ENCODE measurements around the gene NFKBIB.

The NFKBIB gene

GRCh38 chr19:38907227-38907626 lies 7.5 kb downstream of the NFKBIB start:
- Histone ChIP-seq H3K36me3 (ENCODE audit: control insufficient read depth in 2 of 2, insufficient read depth in 2 of 2, low read length in 2 of 2) (peaks cover 12 to 13% of the 10 kb centered on the region in 2 donors), H3K9me3 (ENCODE audit: control insufficient read depth in 2 of 2, low read length in 2 of 2) (no peaks in the 10 kb centered on the region), H3K4me1 (ENCODE audit: control insufficient read depth, insufficient read depth, low read length) (no peaks in the 10 kb centered on the region), H3K4me3 (ENCODE audit: low read length in 2 of 2) (no peak overlapping the region), H3K27ac (ENCODE audit: low read length) (no peak overlapping the region), H3K9ac (ENCODE audit: low read length in 2 of 2) (no peak overlapping the region), H3K27me3 (ENCODE audit: control insufficient read depth in 1 of 2, insufficient read depth in 2 of 2, low read length in 2 of 2) (peaks cover 8 to 9% of the 10 kb centered on the region in 2 donors)

- no peak overlapping the region for H3K4me3 ChIP-seq (ENCODE audit: low read length in 2 of 2)
- H3K9me3 ChIP-seq (ENCODE audit: control insufficient read depth in 2 of 2, low read length in 2 of 2) = no peaks in the 10 kb centered on the region
- no peaks in the 10 kb centered on the region for H3K4me1 ChIP-seq (ENCODE audit: control insufficient read depth, insufficient read depth, low read length)
- peaks cover 12 to 13% of the 10 kb centered on the region in 2 donors for H3K36me3 ChIP-seq (ENCODE audit: control insufficient read depth in 2 of 2, insufficient read depth in 2 of 2, low read length in 2 of 2)
- no peak overlapping the region for H3K27ac ChIP-seq (ENCODE audit: low read length)
- H3K27me3 ChIP-seq (ENCODE audit: control insufficient read depth in 1 of 2, insufficient read depth in 2 of 2, low read length in 2 of 2) = peaks cover 8 to 12% of the 10 kb centered on the region in 2 donors
- H3K9ac ChIP-seq (ENCODE audit: low read length in 2 of 2) = no peak overlapping the region
Observed at GRCh38 chr19:38907670-38908069, 7.9 kb downstream of the NFKBIB start.

- H3K9ac ChIP-seq (ENCODE audit: low read length in 2 of 2) = no peak overlapping the region
- H3K4me1 ChIP-seq (ENCODE audit: control insufficient read depth, insufficient read depth, low read length) = no peaks in the 10 kb centered on the region
- peaks cover 12 to 13% of the 10 kb centered on the region in 2 donors for H3K36me3 ChIP-seq (ENCODE audit: control insufficient read depth in 2 of 2, insufficient read depth in 2 of 2, low read length in 2 of 2)
- H3K9me3 ChIP-seq (ENCODE audit: control insufficient read depth in 2 of 2, low read length in 2 of 2) = no peaks in the 10 kb centered on the region
- no peak overlapping the region for H3K4me3 ChIP-seq (ENCODE audit: low read length in 2 of 2)
- no peak overlapping the region for H3K27ac ChIP-seq (ENCODE audit: low read length)
- peaks cover 8 to 13% of the 10 kb centered on the region in 2 donors for H3K27me3 ChIP-seq (ENCODE audit: control insufficient read depth in 1 of 2, insufficient read depth in 2 of 2, low read length in 2 of 2)
Observed at GRCh38 chr19:38908911-38909310, 9.1 kb downstream of the NFKBIB start.

GRCh38 chr19:38910488-38910887 lies 10.7 kb downstream of the NFKBIB start:
- Histone ChIP-seq H3K27me3 (ENCODE audit: control insufficient read depth in 1 of 2, insufficient read depth in 2 of 2, low read length in 2 of 2) (peaks cover 8 to 13% of the 10 kb centered on the region in 2 donors), H3K27ac (ENCODE audit: low read length) (no peak overlapping the region), H3K4me3 (ENCODE audit: low read length in 2 of 2) (no peak overlapping the region), H3K9ac (ENCODE audit: low read length in 2 of 2) (no peak overlapping the region), H3K9me3 (ENCODE audit: control insufficient read depth in 2 of 2, low read length in 2 of 2) (no peaks in the 10 kb centered on the region), H3K36me3 (ENCODE audit: control insufficient read depth in 2 of 2, insufficient read depth in 2 of 2, low read length in 2 of 2) (peaks cover 6 to 8% of the 10 kb centered on the region in 2 donors), H3K4me1 (ENCODE audit: control insufficient read depth, insufficient read depth, low read length) (no peaks in the 10 kb centered on the region)

- H3K36me3 ChIP-seq (ENCODE audit: control insufficient read depth in 2 of 2, insufficient read depth in 2 of 2, low read length in 2 of 2) = peaks cover 6 to 8% of the 10 kb centered on the region in 2 donors
- no peaks in the 10 kb centered on the region for H3K9me3 ChIP-seq (ENCODE audit: control insufficient read depth in 2 of 2, low read length in 2 of 2)
- no peak overlapping the region for H3K9ac ChIP-seq (ENCODE audit: low read length in 2 of 2)
- no peak overlapping the region for H3K27ac ChIP-seq (ENCODE audit: low read length)
- peaks cover 8 to 13% of the 10 kb centered on the region in 2 donors for H3K27me3 ChIP-seq (ENCODE audit: control insufficient read depth in 1 of 2, insufficient read depth in 2 of 2, low read length in 2 of 2)
- H3K4me3 ChIP-seq (ENCODE audit: low read length in 2 of 2) = no peak overlapping the region
- no peaks in the 10 kb centered on the region for H3K4me1 ChIP-seq (ENCODE audit: control insufficient read depth, insufficient read depth, low read length)
Observed at GRCh38 chr19:38911388-38912001, 11.7 kb downstream of the NFKBIB start.

GRCh38 chr19:38912600-38913514 lies 13.1 kb downstream of the NFKBIB start:
- H3K27ac ChIP-seq (ENCODE audit: low read length) = no peak overlapping the region

GRCh38 chr19:38913958-38914357 lies 14.2 kb downstream of the NFKBIB start:
- Histone ChIP-seq H3K9me3 (ENCODE audit: control insufficient read depth in 2 of 2, low read length in 2 of 2) (no peaks in the 10 kb centered on the region), H3K27me3 (ENCODE audit: control insufficient read depth in 1 of 2, insufficient read depth in 2 of 2, low read length in 2 of 2) (peaks cover 8 to 13% of the 10 kb centered on the region in 2 donors), H3K4me1 (ENCODE audit: control insufficient read depth, insufficient read depth, low read length) (no peaks in the 10 kb centered on the region), H3K4me3 (ENCODE audit: low read length in 2 of 2) (no peak overlapping the region), H3K9ac (ENCODE audit: low read length in 2 of 2) (no peak overlapping the region), H3K27ac (ENCODE audit: low read length) (no peak overlapping the region), H3K36me3 (ENCODE audit: control insufficient read depth in 2 of 2, insufficient read depth in 2 of 2, low read length in 2 of 2) (peaks cover 1 to 3% of the 10 kb centered on the region in 2 donors)

More at GRCh38 chr19:38912600-38913514, 13.1 kb downstream of the NFKBIB start:
- Histone ChIP-seq H3K4me1 (ENCODE audit: control insufficient read depth, insufficient read depth, low read length) (no peaks in the 10 kb centered on the region), H3K9me3 (ENCODE audit: control insufficient read depth in 2 of 2, low read length in 2 of 2) (no peaks in the 10 kb centered on the region), H3K27me3 (ENCODE audit: control insufficient read depth in 1 of 2, insufficient read depth in 2 of 2, low read length in 2 of 2) (peaks cover 8 to 13% of the 10 kb centered on the region in 2 donors), H3K4me3 (ENCODE audit: low read length in 2 of 2) (no peak overlapping the region), H3K36me3 (ENCODE audit: control insufficient read depth in 2 of 2, insufficient read depth in 2 of 2, low read length in 2 of 2) (peaks cover 3% of the 10 kb centered on the region in 2 donors), H3K9ac (ENCODE audit: low read length in 2 of 2) (no peak overlapping the region)

- no peaks in the 10 kb centered on the region for H3K9me3 ChIP-seq (ENCODE audit: control insufficient read depth in 2 of 2, low read length in 2 of 2)
- no peaks in the 10 kb centered on the region for H3K36me3 ChIP-seq (ENCODE audit: control insufficient read depth in 2 of 2, insufficient read depth in 2 of 2, low read length in 2 of 2)
- no peak overlapping the region for H3K27ac ChIP-seq (ENCODE audit: low read length)
Observed at GRCh38 chr19:38915329-38916321, 15.9 kb downstream of the NFKBIB start.

GRCh38 chr19:38917516-38917915 lies 17.7 kb downstream of the NFKBIB start:
- Histone ChIP-seq H3K27ac (ENCODE audit: low read length) (no peak overlapping the region), H3K9me3 (ENCODE audit: control insufficient read depth in 2 of 2, low read length in 2 of 2) (no peaks in the 10 kb centered on the region), H3K36me3 (ENCODE audit: control insufficient read depth in 2 of 2, insufficient read depth in 2 of 2, low read length in 2 of 2) (peaks cover 3 to 9% of the 10 kb centered on the region in 2 donors), H3K27me3 (ENCODE audit: control insufficient read depth in 1 of 2, insufficient read depth in 2 of 2, low read length in 2 of 2) (peaks cover 0 to 3% of the 10 kb centered on the region in 2 donors), H3K9ac (ENCODE audit: low read length in 2 of 2) (no peak overlapping the region), H3K4me1 (ENCODE audit: control insufficient read depth, insufficient read depth, low read length) (no peaks in the 10 kb centered on the region), H3K4me3 (ENCODE audit: low read length in 2 of 2) (no peak overlapping the region)

More at GRCh38 chr19:38915329-38916321, 15.9 kb downstream of the NFKBIB start:
- no peak overlapping the region for H3K4me3 ChIP-seq (ENCODE audit: low read length in 2 of 2)
- H3K4me1 ChIP-seq (ENCODE audit: control insufficient read depth, insufficient read depth, low read length) = no peaks in the 10 kb centered on the region
- H3K9ac ChIP-seq (ENCODE audit: low read length in 2 of 2) = no peak overlapping the region
- H3K27me3 ChIP-seq (ENCODE audit: control insufficient read depth in 1 of 2, insufficient read depth in 2 of 2, low read length in 2 of 2) = peaks cover 8 to 11% of the 10 kb centered on the region in 2 donors

- Histone ChIP-seq H3K27me3 (ENCODE audit: control insufficient read depth in 1 of 2, insufficient read depth in 2 of 2, low read length in 2 of 2) (no peaks in the 10 kb centered on the region), H3K36me3 (ENCODE audit: control insufficient read depth in 2 of 2, insufficient read depth in 2 of 2, low read length in 2 of 2) (peaks cover 3 to 9% of the 10 kb centered on the region in 2 donors), H3K27ac (ENCODE audit: low read length) (no peak overlapping the region), H3K4me3 (ENCODE audit: low read length in 2 of 2) (no peak overlapping the region), H3K9ac (ENCODE audit: low read length in 2 of 2) (no peak overlapping the region), H3K4me1 (ENCODE audit: control insufficient read depth, insufficient read depth, low read length) (no peaks in the 10 kb centered on the region), H3K9me3 (ENCODE audit: control insufficient read depth in 2 of 2, low read length in 2 of 2) (no peaks in the 10 kb centered on the region)
Observed at GRCh38 chr19:38917921-38918491, 18.2 kb downstream of the NFKBIB start.

Data from stomach smooth muscle (tissue), 2 donors.